ENCODE data around the gene SUMO4. TPM values are rescaled to one million over a fixed set of nuclear protein-coding genes. Genes with fewer than 3 reads are reported as not detected.
A peak's percentile ranks its signal among the peaks of the same experiment; 100 is the strongest.

SUMO4 gene
- total RNA-seq, 1 experiment from 2014 or later: 0.87 TPM

DNA sequence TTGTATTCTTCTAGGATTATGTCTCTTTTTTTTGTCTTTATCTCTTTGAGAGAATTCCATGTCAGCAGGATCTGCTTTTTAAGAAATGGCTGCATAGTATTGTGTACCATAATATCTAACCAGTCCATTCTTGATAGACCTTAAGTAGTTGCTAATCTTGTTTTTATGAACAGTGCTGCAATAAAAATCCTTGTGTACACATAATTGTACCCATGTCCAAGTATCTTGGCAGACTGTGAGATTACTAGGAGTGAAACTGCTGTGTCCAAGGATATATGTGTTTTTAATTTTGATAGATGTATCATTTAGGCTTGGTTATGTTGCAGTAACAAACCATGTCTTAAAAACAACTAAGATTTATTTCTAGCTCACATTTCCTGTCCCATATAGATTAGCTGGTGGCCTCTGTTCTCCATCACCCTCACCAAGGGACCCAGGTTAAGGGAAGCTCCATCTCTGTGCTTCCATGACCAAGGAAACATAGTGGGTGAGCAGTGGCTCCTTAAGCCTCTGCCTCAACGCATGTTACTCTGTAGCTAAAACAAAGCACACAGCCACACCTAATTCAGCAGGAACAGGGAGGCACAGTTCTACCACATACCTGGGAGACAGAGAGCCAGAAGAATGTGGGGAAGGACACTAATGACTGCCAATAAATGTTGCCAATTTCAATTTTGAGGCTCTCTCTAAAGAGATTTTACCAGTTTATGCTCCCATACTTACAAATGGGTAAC lies 12.1 kb upstream of the SUMO4 start:
- no peak for DNase-seq (ENCODE audit: extremely low read depth, low read depth)

DNA sequence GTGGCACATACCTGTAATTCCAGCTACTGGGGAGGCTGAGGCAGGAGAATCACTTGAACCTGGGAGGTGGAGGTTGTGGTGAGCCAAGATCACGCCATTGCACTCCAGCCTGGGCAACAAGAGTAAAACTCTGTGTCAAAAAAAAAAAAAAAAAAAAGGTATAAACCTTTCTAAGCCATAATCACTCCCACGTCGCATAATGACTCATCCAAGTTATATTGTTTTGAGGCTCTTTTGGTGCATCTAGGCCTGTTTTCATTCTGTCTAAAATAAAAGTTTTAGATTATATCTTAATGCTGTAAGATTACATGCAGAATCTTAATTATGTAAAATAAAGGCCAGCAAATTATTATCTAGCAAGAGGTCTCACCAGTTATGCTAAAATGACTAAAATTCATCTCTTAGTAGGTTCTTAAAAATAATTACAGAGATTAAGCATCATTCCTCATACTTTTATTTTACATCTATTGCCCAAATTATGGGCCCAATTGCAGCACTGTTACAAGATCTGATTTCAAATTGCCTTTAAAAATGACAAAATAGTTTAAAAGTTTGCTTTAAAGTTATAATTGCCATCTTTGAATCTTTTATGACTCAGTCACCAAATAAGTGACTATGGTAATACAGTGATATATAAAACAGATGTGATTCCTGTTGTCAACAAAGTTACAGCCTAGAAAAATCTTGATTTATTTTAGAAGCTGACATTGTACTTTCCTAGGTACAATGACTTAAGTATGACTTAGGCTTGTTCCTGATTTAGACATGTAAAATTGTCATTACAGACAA lies 10.4 kb upstream of the SUMO4 start:
- DNase-seq (ENCODE audit: extremely low read depth, low read depth): no peak

- DNase-seq (ENCODE audit: extremely low read depth, low read depth): no peak
Measured at GRCh38 chr6:149392093-149392492, 8.0 kb upstream of the SUMO4 start.

DNA sequence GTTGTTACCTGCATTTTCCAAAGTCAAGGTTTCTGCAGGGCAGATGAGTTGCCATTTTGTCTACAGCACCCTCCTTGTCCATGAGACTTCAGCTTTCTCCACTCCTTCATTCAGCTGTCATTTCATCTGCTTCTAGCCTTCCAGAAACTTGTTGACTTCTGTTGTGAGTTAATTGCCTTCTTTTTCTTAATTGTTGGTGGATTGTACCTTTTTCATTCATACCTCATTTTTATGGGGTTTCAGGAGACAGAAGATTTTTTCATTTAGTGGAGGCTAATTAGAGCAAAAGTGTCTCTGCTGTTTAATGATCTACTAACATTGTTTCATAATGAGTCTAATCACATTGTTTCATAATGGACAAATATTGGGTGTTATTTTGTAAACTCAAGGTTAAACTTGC lies 7.5 kb upstream of the SUMO4 start:
- no peak for DNase-seq (ENCODE audit: extremely low read depth, low read depth)

DNA sequence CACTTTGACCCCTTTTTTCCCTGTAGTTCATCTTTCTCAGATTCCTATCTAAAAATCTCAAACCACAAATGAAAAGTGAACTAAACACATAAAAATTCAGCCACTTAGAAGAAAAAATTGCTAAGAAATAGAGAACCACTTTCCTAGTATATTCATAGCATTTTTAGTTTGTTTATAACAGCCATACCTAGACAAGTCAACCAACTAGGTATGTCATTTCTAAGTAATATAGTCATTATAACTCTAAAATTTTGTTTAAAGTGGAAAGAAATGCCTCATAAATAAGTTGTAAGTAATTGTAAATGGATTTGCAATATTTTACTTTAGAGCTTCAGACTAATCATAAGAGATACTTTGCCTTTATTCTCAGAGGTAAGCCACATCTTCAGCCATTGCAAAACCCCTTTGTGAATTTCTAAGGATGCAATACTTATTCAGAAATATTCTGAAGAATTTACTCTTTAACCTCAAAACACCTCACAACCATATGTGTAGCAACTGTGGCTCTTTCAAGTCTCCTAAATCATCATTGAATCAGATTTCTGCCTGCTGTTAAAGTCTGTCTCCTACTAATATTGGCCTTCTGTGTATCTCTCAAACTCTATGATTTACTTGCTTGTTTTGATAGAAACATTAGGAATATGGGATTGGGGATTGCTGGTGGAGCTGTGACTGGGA lies 6.9 kb upstream of the SUMO4 start:
- DNase-seq (ENCODE audit: extremely low read depth, low read depth): no peak

- DNase-seq (ENCODE audit: extremely low read depth, low read depth): no peak
Measured at GRCh38 chr6:149395185-149395584, 4.9 kb upstream of the SUMO4 start.

- DNase-seq (ENCODE audit: extremely low read depth, low read depth): no peak
Measured at GRCh38 chr6:149397384-149397783, 2.7 kb upstream of the SUMO4 start.

GRCh38 chr6:149403534-149403933 lies 3.5 kb downstream of the SUMO4 start:
- DNase-seq (ENCODE audit: extremely low read depth, low read depth): no peak

DNA sequence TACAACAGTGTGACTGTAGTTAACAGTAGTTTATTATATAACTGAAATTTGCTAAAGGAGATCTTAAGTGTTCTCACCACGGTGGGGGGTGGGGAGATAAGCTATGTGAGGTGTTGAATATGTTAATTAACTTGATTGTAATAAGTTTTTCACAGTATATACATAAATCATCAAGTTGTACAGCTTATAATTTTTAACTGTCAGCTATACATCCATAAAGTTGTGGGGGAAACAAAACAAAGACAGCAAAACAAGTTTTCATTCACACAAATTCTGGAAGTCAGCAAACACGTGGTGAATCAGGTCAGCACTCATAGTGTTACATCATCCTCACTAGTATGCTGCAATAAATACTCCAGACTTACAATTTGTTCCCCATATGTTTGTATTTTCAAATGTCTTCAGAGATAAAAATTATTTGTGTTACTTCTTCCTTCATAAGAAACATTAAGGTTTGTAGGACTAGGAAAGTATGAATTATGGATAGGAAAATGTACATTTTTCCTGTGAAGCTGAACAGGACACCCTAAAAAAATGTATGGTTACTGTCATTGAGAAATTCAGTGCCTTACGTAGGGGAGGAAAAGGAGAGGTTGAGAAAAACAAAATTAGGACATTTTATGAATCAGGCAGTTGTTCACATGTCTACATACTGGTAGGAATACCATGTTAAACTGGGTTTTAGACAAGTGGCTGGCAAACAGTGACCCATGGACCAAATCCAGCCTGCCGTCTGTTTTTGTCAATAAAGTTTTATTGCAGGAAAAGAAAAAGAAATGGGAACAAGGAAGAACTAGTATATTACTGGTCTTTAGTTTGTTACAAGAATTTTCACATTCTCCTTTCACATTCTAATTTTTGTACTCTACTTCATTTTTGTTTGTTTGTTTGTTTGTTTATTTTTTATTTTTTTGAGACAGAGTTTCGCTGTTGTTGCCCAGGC lies 6.0 kb downstream of the SUMO4 start:
- peak; percentile 42 for DNase-seq (ENCODE audit: extremely low read depth, low read depth)

DNA sequence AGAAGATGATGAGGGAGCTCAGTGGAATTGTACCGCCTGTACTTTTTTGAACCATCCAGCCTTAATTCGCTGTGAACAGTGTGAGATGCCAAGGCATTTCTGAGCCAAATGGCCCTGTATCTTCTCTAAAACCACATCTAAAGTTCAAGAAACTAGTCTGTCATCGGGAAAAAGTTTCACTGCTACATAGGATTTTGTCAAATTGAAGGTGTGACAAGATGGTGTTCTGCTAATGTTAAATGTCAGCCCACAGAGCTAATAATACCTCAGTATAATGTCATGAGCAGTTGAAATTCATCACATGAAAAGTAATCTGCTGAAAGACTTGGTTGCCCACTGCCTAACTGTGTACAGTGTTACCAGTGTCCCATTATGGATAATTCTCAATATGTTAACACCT lies 9.6 kb downstream of the SUMO4 start:
- no peak for DNase-seq (ENCODE audit: extremely low read depth, low read depth)

DNA sequence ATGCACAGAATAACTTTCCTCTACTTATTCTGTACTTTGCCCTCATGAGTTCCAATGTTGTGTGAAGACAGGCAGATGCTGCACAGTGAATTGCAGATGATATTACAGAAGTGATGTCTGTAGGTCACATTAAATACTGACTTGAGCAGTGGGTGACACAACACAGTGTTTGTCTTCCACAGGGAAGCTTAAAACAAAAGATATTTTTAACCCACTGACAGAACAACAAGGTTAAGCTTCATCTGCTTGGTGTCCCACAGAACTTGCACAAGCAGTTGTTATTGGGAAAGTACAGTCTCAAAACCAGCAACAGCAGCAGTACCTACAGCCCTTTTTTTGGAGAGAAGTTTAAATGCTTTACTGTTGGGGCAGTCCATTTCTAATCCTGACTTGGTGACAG lies 10.5 kb downstream of the SUMO4 start:
- no peak for DNase-seq (ENCODE audit: extremely low read depth, low read depth)

GRCh38 chr6:149414009-149414408 lies 13.9 kb downstream of the SUMO4 start:
- no peak for DNase-seq (ENCODE audit: extremely low read depth, low read depth)

GRCh38 chr6:149414821-149415220 lies 14.8 kb downstream of the SUMO4 start:
- no peak for DNase-seq (ENCODE audit: extremely low read depth, low read depth)

DNA sequence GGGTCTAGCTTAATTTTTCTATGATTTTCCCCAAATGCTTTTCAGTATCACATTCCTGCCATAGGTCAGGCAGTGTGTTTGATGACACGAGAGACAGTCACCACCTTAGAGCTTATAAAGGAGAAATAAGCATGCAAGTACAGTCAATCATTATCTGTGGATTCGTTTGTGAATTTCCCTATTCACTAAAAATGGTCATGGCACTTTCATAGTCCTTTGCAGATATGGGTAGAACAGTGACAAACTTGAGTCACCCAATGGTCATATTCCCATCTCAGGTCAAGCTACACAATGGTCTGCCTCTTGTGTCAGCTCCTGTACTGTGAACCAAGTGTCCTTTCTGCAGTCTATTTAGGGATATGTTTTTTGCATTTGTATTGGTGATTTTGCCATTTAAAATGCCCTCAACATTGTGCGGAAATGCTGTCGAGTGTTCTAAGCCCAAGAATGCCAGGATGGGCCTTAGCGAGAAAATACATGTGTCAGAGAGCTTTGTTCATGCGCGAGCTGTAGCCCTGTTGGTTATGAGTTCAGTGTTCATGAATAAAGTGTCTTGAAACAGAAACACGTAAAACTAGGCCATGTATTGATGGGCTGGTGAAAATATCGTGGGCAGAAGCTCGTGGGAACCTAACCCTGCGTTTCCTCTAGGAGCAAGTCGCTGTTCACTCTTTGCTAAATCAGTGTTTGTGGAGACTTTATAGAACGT lies 19.8 kb downstream of the SUMO4 start:
- DNase-seq (ENCODE audit: extremely low read depth, low read depth): no peak

- DNase-seq (ENCODE audit: extremely low read depth, low read depth): no peak
Measured at GRCh38 chr6:149421132-149421531, 21.1 kb downstream of the SUMO4 start.

- no peak for DNase-seq (ENCODE audit: extremely low read depth, low read depth)
Measured at GRCh38 chr6:149422581-149422980, 22.5 kb downstream of the SUMO4 start.

DNA sequence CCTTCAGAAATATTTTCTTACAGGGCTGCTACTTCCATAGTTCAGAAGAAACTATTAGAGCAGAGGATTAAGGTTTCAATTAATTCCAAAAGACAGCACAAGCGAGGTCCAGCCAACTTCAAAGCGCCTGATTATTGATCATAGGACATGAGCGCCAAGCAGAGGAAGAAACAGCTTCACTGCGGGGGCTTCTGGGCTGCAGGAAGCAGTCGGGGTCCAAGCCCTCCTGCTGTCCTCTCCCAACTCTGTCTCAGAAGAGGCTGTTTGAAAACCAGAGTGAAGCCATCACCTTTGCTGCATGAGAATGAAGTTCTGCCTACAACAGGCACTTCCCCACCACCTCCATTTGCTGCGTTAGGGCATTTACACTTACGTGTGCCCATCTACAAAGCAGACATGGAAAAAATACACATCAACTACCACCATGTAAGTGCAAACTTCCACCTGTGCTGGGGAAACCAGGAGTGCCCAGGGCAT lies 23.9 kb downstream of the SUMO4 start:
- no peak for DNase-seq (ENCODE audit: extremely low read depth, low read depth)

GRCh38 chr6:149425224-149425623 lies 25.2 kb downstream of the SUMO4 start:
- DNase-seq (ENCODE audit: extremely low read depth, low read depth): no peak

DNA sequence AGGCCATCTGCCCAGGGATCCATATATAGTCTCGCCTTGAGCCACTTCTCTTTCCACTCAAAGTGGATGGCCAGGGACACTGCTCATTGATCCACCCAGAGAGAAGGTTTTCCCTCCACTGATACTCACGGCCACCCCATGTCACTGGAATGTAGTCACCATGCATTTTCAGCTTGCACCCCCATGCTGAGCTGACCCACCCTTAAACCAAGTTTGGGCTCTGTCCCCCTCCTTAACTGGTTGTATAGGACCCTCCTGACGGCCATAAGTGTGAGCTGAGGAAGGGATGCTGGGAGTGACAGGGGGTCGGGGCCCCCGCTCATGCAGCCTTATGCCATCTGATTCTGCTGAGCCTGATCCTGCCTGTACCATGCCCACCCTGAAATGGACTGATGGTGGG lies 25.7 kb downstream of the SUMO4 start:
- DNase-seq (ENCODE audit: extremely low read depth, low read depth): no peak

GRCh38 chr6:149428606-149429005 lies 28.5 kb downstream of the SUMO4 start:
- DNase-seq (ENCODE audit: extremely low read depth, low read depth): no peak
